Caco-2 (cell line): ENCODE results near the gene SLC25A20. TPM values are rescaled to one million over a fixed set of nuclear protein-coding genes. Genes with fewer than 3 reads are reported as not detected.

Source experiments
- BruUV-seq: library from RNA; stranded (reverse); fragments of 400-500 nt; replicated peaks from 2 replicates; lab custom pipeline; 2021; lab: Mats Ljungman, UMichigan
- CTCF ChIA-PET: fragments of 300-600 bp; sonication (Branson Sonifier 250); formaldehyde crosslinking; loops from one replicate; lab custom pipeline; 2022; ENCODE audit warnings: antibody characterized with exemption; lab: Charles Lee
- POLR2A ChIA-PET: fragments of 300-600 bp; sonication (Branson Sonifier 250); formaldehyde crosslinking; loops from one replicate; lab custom pipeline; 2022; ENCODE audit warnings: antibody characterized with exemption; lab: Charles Lee
- DNase-seq, 2 experiments: peaks; one replicate each; pipeline versions ENCODE4 v3.0.0 to v3.0.0-alpha.2; 2020 to 2022
- H3K27me3 ChIP-seq: replicated peaks from 2 replicates; pipeline ENCODE4 v1.6.0; 2011; ENCODE audit warnings: low read length; ENCODE audit not compliant: control insufficient read depth, insufficient read depth
- H3K36me3 ChIP-seq: 2 replicates; pipeline ENCODE4 v1.5.1; 2011; ENCODE audit warnings: low read length; ENCODE audit not compliant: control insufficient read depth, insufficient read depth
- H3K4me1 ChIP-seq: fragments of 250-450 bp; sonication (Bioruptor Pico); 2 replicates; pipeline ENCODE4 v1.5.1; 2020; ENCODE audit warnings: mild to moderate bottlenecking
- H3K4me3 ChIP-seq: 2 replicates; pipeline ENCODE4 v1.5.1; 2011; ENCODE audit warnings: low read depth, mild to moderate bottlenecking, control low read depth, low read length
- H3K9me3 ChIP-seq: fragments of 250-450 bp; sonication (Bioruptor Pico); 2 replicates; pipeline ENCODE4 v1.5.1; 2020; ENCODE audit warnings: mild to moderate bottlenecking, moderate library complexity
- H3K27ac Mint-ChIP-seq: one replicate; pipeline ENCODE4 v1.8.0; 2022; ENCODE audit warnings: mixed read lengths; ENCODE audit not compliant: unreplicated experiment
- H3K27me3 Mint-ChIP-seq: one replicate; pipeline ENCODE4 v1.8.0; 2022; ENCODE audit warnings: mixed read lengths; ENCODE audit not compliant: insufficient read depth, unreplicated experiment
- H3K36me3 Mint-ChIP-seq: one replicate; pipeline ENCODE4 v1.8.0; 2022; ENCODE audit warnings: mild to moderate bottlenecking, mixed read lengths; ENCODE audit not compliant: insufficient read depth, unreplicated experiment
- H3K4me1 Mint-ChIP-seq: one replicate; pipeline ENCODE4 v1.8.0; 2022; ENCODE audit warnings: low read depth, mixed read lengths; ENCODE audit not compliant: unreplicated experiment
- H3K4me3 Mint-ChIP-seq: one replicate; pipeline ENCODE4 v1.8.0; 2022; ENCODE audit warnings: mild to moderate bottlenecking, moderate library complexity, mixed read lengths; ENCODE audit not compliant: unreplicated experiment
- H3K9me3 Mint-ChIP-seq: one replicate; pipeline ENCODE4 v1.8.0; 2022; ENCODE audit warnings: mixed read lengths; ENCODE audit not compliant: unreplicated experiment
- CTCF ChIP-seq, 2 experiments: fragments of 200-600 bp in 1 of 2; IDR thresholded peaks; 1 replicate in 1 of 2; 2 replicates in 1 of 2; pipeline versions ENCODE4 v1.5.1 to v1.8.0; 2011 to 2022; ENCODE audit warnings: antibody characterized with exemption in 1 of 2, control low read depth in 1 of 2, inconsistent platforms in 1 of 2, low read depth in 1 of 2, low read length in 1 of 2, mild to moderate bottlenecking in 1 of 2, moderate library complexity in 1 of 2; ENCODE audit not compliant: insufficient read depth in 1 of 2, severe bottlenecking in 1 of 2, unreplicated experiment in 1 of 2
- intact Hi-C: fragments of 100-400 bp; cut with micrococcal nuclease; formaldehyde crosslinking; loops from one replicate; pipeline ENCODE4 v1.10.0; 2022; ENCODE audit not compliant: unreplicated experiment
- total RNA-seq: library from RNA; stranded (reverse); gene quantifications from 2 replicates; pipeline ENCODE4 v1.2.3, GENCODE V29; 2022

SLC25A20 gene
- total RNA-seq, 1 experiment from 2014 or later = 19.3 TPM

- Histone ChIP-seq H3K36me3 (no peaks in the 10 kb centered on the region), H3K27me3 (no peaks in the 10 kb centered on the region), H3K9me3 (no peaks in the 10 kb centered on the region), H3K4me3 (peak overlapping the region; percentile 72), H3K4me1 (no peaks in the 10 kb centered on the region)
- Mint-ChIP-seq H3K27me3 (no peaks in the 10 kb centered on the region), H3K36me3 (no peaks in the 10 kb centered on the region), H3K27ac (peak overlapping the region; percentile 60), H3K4me3 (peak overlapping the region; percentile 92), H3K9me3 (no peaks in the 10 kb centered on the region), H3K4me1 (no peaks in the 10 kb centered on the region)
- no peak for TF ChIP-seq CTCF (IDR thresholded peaks at IDR 0.05; ENCODE audit: insufficient read depth in 1 of 2, low read depth in 1 of 2, low read length in 1 of 2, severe bottlenecking in 1 of 2, unreplicated experiment in 1 of 2)
- ChIA-PET POLR2A (interaction anchor here (0.5 to 1.1 kb wide), 7 partner anchors 16 to 1683 kb away, joined by 3 to 7 read pairs (median 5); partner anchors contain the start of genes ARIH2, IP6K2 and SETD2), CTCF (interaction anchor here (0.5 to 1.0 kb wide), 5 partner anchors 56 to 231 kb away, joined by 3 to 15 read pairs (median 3); partner anchors contain the start of genes IP6K2 and WDR6)
- DNase-seq = peak; percentile 70 to 74
- intact Hi-C loops = loop anchor here (1.0 to 5.0 kb wide), 2 partner anchors 51 to 70 kb away; partner anchors contain the start of genes ARIH2 and SLC25A20
- no TSS peak for BruUV-seq
Measured at GRCh38 chr3:48847053-48847503, 51.6 kb downstream of the SLC25A20 start.

- no peaks in the 10 kb centered on the region for H3K36me3 ChIP-seq
- H3K4me3 Mint-ChIP-seq = no peak overlapping the region
- H3K27me3 ChIP-seq = no peaks in the 10 kb centered on the region
- ChIA-PET POLR2A (interaction anchor here (0.6 kb wide), 1 partner anchor 28 kb away, joined by 7 read pairs; no protein-coding TSS in a partner anchor), CTCF (no interaction called here)
- intact Hi-C loops = loop anchor here (5.0 kb wide), 1 partner anchor 72 kb away; the partner anchor contains the start of gene ARIH2
- no peak overlapping the region for H3K27ac Mint-ChIP-seq
- H3K4me1 ChIP-seq = no peaks in the 10 kb centered on the region
- no TSS peak for BruUV-seq
- no peak for TF ChIP-seq CTCF (IDR thresholded peaks at IDR 0.05; ENCODE audit: insufficient read depth in 1 of 2, low read depth in 1 of 2, low read length in 1 of 2, severe bottlenecking in 1 of 2, unreplicated experiment in 1 of 2)
- H3K4me1 Mint-ChIP-seq = no peaks in the 10 kb centered on the region
- no peaks in the 10 kb centered on the region for H3K9me3 Mint-ChIP-seq
- DNase-seq = no peak
- no peaks in the 10 kb centered on the region for H3K27me3 Mint-ChIP-seq
- no peaks in the 10 kb centered on the region for H3K36me3 Mint-ChIP-seq
- H3K9me3 ChIP-seq = no peaks in the 10 kb centered on the region
- no peak overlapping the region for H3K4me3 ChIP-seq
Measured at GRCh38 chr3:48845170-48845569, 53.5 kb downstream of the SLC25A20 start.

- Histone ChIP-seq H3K27me3 (no peaks in the 10 kb centered on the region), H3K9me3 (no peaks in the 10 kb centered on the region), H3K4me3 (no peak overlapping the region), H3K4me1 (no peaks in the 10 kb centered on the region), H3K36me3 (0 out of 2 replicates have a peak, but pooled peaks cover 1% of the 10 kb centered on the region)
- no peaks in the 10 kb centered on the region for H3K36me3 Mint-ChIP-seq
- DNase-seq = no peak
- H3K27ac Mint-ChIP-seq = no peak overlapping the region
- H3K27me3 Mint-ChIP-seq = no peaks in the 10 kb centered on the region
- H3K4me3 Mint-ChIP-seq = no peak overlapping the region
- TF ChIP-seq CTCF (IDR thresholded peaks at IDR 0.05; ENCODE audit: insufficient read depth in 1 of 2, low read depth in 1 of 2, low read length in 1 of 2, severe bottlenecking in 1 of 2, unreplicated experiment in 1 of 2) = no peak
- no peaks in the 10 kb centered on the region for H3K4me1 Mint-ChIP-seq
- BruUV-seq = no TSS peak
- ChIA-PET POLR2A (interaction anchor here (0.7 kb wide), 1 partner anchor 263 kb away, joined by 4 read pairs; no protein-coding TSS in a partner anchor), CTCF (no interaction called here)
- intact Hi-C loops = no loop called here
- H3K9me3 Mint-ChIP-seq = no peaks in the 10 kb centered on the region
Measured at GRCh38 chr3:48837163-48837562, 61.5 kb downstream of the SLC25A20 start.
